ENCODE measurements around the gene DNPEP. TPM values are rescaled to one million over a fixed set of nuclear protein-coding genes. Genes with fewer than 3 reads are reported as not detected.

The DNPEP gene
- total RNA-seq, 5 donors from 2014 or later (not counting 1 experiment from before 2014, with no cell fraction given), result 73.5 to 88.8 (median 85.4) TPM

- H3K9me3 ChIP-seq, result no peaks in the 10 kb centered on the region
- no peak overlapping the region for H3K4me3 ChIP-seq (ENCODE audit: control insufficient read depth in 1 of 2, extremely low read depth in 1 of 2, low read length in 1 of 2)
- whole genome bisulfite sequencing (ENCODE audit: insufficient coverage), result 90% methylated on average over 2 of the region's 7 CpGs
- ATAC-seq (replicated peaks in 1 of 4) (no peak), DNase-seq (no peak)
- ChIA-PET CTCF (no interaction called here), POLR2A (no interaction called here)
- H3K4me1 ChIP-seq (ENCODE audit: control insufficient read depth in 1 of 2, extremely low read depth in 1 of 2, insufficient read depth in 2 of 2, low read length in 2 of 2), result no peaks in the 10 kb centered on the region
- H3K36me3 Mint-ChIP-seq, result no peaks in the 10 kb centered on the region
- H3K36me3 ChIP-seq (ENCODE audit: control insufficient read depth in 2 of 2, extremely low read depth in 1 of 2, insufficient read depth in 1 of 2, low read length in 1 of 2), result no peaks in the 10 kb centered on the region
- no peaks in the 10 kb centered on the region for H3K9me3 Mint-ChIP-seq
- H3K27ac Mint-ChIP-seq, result no peak overlapping the region
- no peak overlapping the region for H3K27ac ChIP-seq (ENCODE audit: low read length)
- H3K4me3 Mint-ChIP-seq, result no peak overlapping the region
- peaks cover under 1 to 38% of the 10 kb centered on the region in 2 experiments for H3K27me3 ChIP-seq (replicated peaks in 1 of 2; ENCODE audit: control insufficient read depth in 2 of 2, extremely low read depth in 1 of 2, insufficient read depth in 2 of 2, low read length in 1 of 2)
- H3K4me1 Mint-ChIP-seq, result no peaks in the 10 kb centered on the region
- H3K27me3 Mint-ChIP-seq, result peaks cover 20 to 40% of the 10 kb centered on the region in 2 donors
These were observed 38.3 kb upstream of the DNPEP start for GRCh38 chr2:219426068-219426443.

GRCh38 chr2:219425238-219426067 lies 37.7 kb upstream of the DNPEP start:
- Histone ChIP-seq H3K27me3 (replicated peaks in 1 of 2; ENCODE audit: control insufficient read depth in 2 of 2, extremely low read depth in 1 of 2, insufficient read depth in 2 of 2, low read length in 1 of 2) (peaks cover 4 to 39% of the 10 kb centered on the region in 2 experiments), H3K9me3 (no peaks in the 10 kb centered on the region), H3K4me3 (ENCODE audit: control insufficient read depth in 1 of 2, extremely low read depth in 1 of 2, low read length in 1 of 2) (no peak overlapping the region), H3K4me1 (ENCODE audit: control insufficient read depth in 1 of 2, extremely low read depth in 1 of 2, insufficient read depth in 2 of 2, low read length in 2 of 2) (no peaks in the 10 kb centered on the region), H3K27ac (ENCODE audit: low read length) (no peak overlapping the region), H3K36me3 (ENCODE audit: control insufficient read depth in 2 of 2, extremely low read depth in 1 of 2, insufficient read depth in 1 of 2, low read length in 1 of 2) (no peaks in the 10 kb centered on the region)
- Mint-ChIP-seq H3K36me3 (no peaks in the 10 kb centered on the region), H3K4me1 (no peaks in the 10 kb centered on the region), H3K4me3 (no peak overlapping the region), H3K27ac (no peak overlapping the region), H3K27me3 (peaks cover 24 to 46% of the 10 kb centered on the region in 2 donors), H3K9me3 (no peaks in the 10 kb centered on the region)
- ATAC-seq (replicated peaks in 1 of 4) (no peak), DNase-seq (no peak)
- 70% methylated on average over 7 of the region's 8 CpGs for WGBS (ENCODE audit: insufficient coverage)
- CTCF ChIA-PET, result no interaction called here
- POLR2A ChIA-PET, result no interaction called here

GRCh38 chr2:219423652-219424377 lies 36.1 kb upstream of the DNPEP start:
- Mint-ChIP-seq H3K27me3 (peaks cover 35 to 55% of the 10 kb centered on the region in 2 donors), H3K4me3 (no peak overlapping the region), H3K9me3 (no peaks in the 10 kb centered on the region), H3K27ac (no peak overlapping the region), H3K4me1 (peaks cover 0 to 5% (median 4%) of the 10 kb centered on the region in 3 donors), H3K36me3 (no peaks in the 10 kb centered on the region)
- no peaks in the 10 kb centered on the region for H3K9me3 ChIP-seq
- CTCF ChIA-PET, result interaction anchor here in 1 of 2 donors (0.5 kb wide), 1 partner anchor 35 kb away, joined by 3 read pairs; no protein-coding TSS in a partner anchor
- peaks cover 0 to 2% of the 10 kb centered on the region in 2 experiments for H3K4me1 ChIP-seq (ENCODE audit: control insufficient read depth in 1 of 2, extremely low read depth in 1 of 2, insufficient read depth in 2 of 2, low read length in 2 of 2)
- no peak for ATAC-seq (replicated peaks in 1 of 4)
- POLR2A ChIA-PET, result interaction anchor here in 1 of 2 donors (0.5 kb wide), 1 partner anchor 408 kb away, joined by 6 read pairs; no protein-coding TSS in a partner anchor
- H3K27me3 ChIP-seq (replicated peaks in 1 of 2; ENCODE audit: control insufficient read depth in 2 of 2, extremely low read depth in 1 of 2, insufficient read depth in 2 of 2, low read length in 1 of 2), result peaks cover 6 to 56% of the 10 kb centered on the region in 2 experiments
- no peak overlapping the region for H3K27ac ChIP-seq (ENCODE audit: low read length)
- no peak overlapping the region for H3K4me3 ChIP-seq (ENCODE audit: control insufficient read depth in 1 of 2, extremely low read depth in 1 of 2, low read length in 1 of 2)
- 74% methylated on average over 5 of the region's 14 CpGs for WGBS (ENCODE audit: insufficient coverage)
- no peaks in the 10 kb centered on the region for H3K36me3 ChIP-seq (ENCODE audit: control insufficient read depth in 2 of 2, extremely low read depth in 1 of 2, insufficient read depth in 1 of 2, low read length in 1 of 2)
- DNase-seq, result no peak

- POLR2A ChIA-PET, result no interaction called here
- Mint-ChIP-seq H3K4me1 (peaks cover 0 to 5% (median 4%) of the 10 kb centered on the region in 3 donors), H3K9me3 (no peaks in the 10 kb centered on the region), H3K4me3 (no peak overlapping the region), H3K36me3 (no peaks in the 10 kb centered on the region), H3K27ac (no peak overlapping the region), H3K27me3 (peaks cover 35 to 56% of the 10 kb centered on the region in 2 donors)
- no peak for ATAC-seq (replicated peaks in 1 of 4)
- CTCF ChIA-PET, result no interaction called here
- H3K4me3 ChIP-seq (ENCODE audit: control insufficient read depth in 1 of 2, extremely low read depth in 1 of 2, low read length in 1 of 2), result no peak overlapping the region
- H3K36me3 ChIP-seq (ENCODE audit: control insufficient read depth in 2 of 2, extremely low read depth in 1 of 2, insufficient read depth in 1 of 2, low read length in 1 of 2), result no peaks in the 10 kb centered on the region
- DNase-seq, result no peak
- H3K27ac ChIP-seq (ENCODE audit: low read length), result no peak overlapping the region
- 89% methylated on average over 6 of the region's 8 CpGs for WGBS (ENCODE audit: insufficient coverage)
- H3K27me3 ChIP-seq (replicated peaks in 1 of 2; ENCODE audit: control insufficient read depth in 2 of 2, extremely low read depth in 1 of 2, insufficient read depth in 2 of 2, low read length in 1 of 2), result peaks cover 6 to 61% of the 10 kb centered on the region in 2 experiments
- H3K9me3 ChIP-seq, result no peaks in the 10 kb centered on the region
- H3K4me1 ChIP-seq (ENCODE audit: control insufficient read depth in 1 of 2, extremely low read depth in 1 of 2, insufficient read depth in 2 of 2, low read length in 2 of 2), result peaks cover 2 to 5% of the 10 kb centered on the region in 2 experiments
These were observed 35.3 kb upstream of the DNPEP start for GRCh38 chr2:219422952-219423534.

GRCh38 chr2:219421323-219421722 lies 33.6 kb upstream of the DNPEP start:
- ChIA-PET CTCF (no interaction called here), POLR2A (no interaction called here)
- no peak overlapping the region for H3K27ac ChIP-seq (ENCODE audit: low read length)
- Mint-ChIP-seq H3K4me3 (no peak overlapping the region), H3K36me3 (no peaks in the 10 kb centered on the region), H3K27me3 (peaks cover 38 to 56% of the 10 kb centered on the region in 2 donors), H3K4me1 (peaks cover 0 to 5% (median 4%) of the 10 kb centered on the region in 3 donors), H3K9me3 (no peaks in the 10 kb centered on the region), H3K27ac (no peak overlapping the region)
- H3K36me3 ChIP-seq (ENCODE audit: control insufficient read depth in 2 of 2, extremely low read depth in 1 of 2, insufficient read depth in 1 of 2, low read length in 1 of 2), result no peaks in the 10 kb centered on the region
- H3K9me3 ChIP-seq, result no peaks in the 10 kb centered on the region
- peaks cover 2 to 5% of the 10 kb centered on the region in 2 experiments for H3K4me1 ChIP-seq (ENCODE audit: control insufficient read depth in 1 of 2, extremely low read depth in 1 of 2, insufficient read depth in 2 of 2, low read length in 2 of 2)
- 91% methylated on average over 13 of the region's 17 CpGs for WGBS (ENCODE audit: insufficient coverage)
- ATAC-seq (replicated peaks in 1 of 4) (no peak), DNase-seq (no peak)
- peaks cover 11 to 69% of the 10 kb centered on the region in 2 experiments for H3K27me3 ChIP-seq (replicated peaks in 1 of 2; ENCODE audit: control insufficient read depth in 2 of 2, extremely low read depth in 1 of 2, insufficient read depth in 2 of 2, low read length in 1 of 2)
- no peak overlapping the region for H3K4me3 ChIP-seq (ENCODE audit: control insufficient read depth in 1 of 2, extremely low read depth in 1 of 2, low read length in 1 of 2)

- ChIA-PET POLR2A (no interaction called here), CTCF (no interaction called here)
- ATAC-seq (replicated peaks in 1 of 4), result no peak
- Mint-ChIP-seq H3K27ac (no peak overlapping the region), H3K9me3 (no peaks in the 10 kb centered on the region), H3K4me1 (peaks cover 0 to 5% (median 4%) of the 10 kb centered on the region in 3 donors), H3K36me3 (no peaks in the 10 kb centered on the region), H3K27me3 (peaks cover 34 to 53% of the 10 kb centered on the region in 2 donors), H3K4me3 (no peak overlapping the region)
- 86% methylated on average over 8 of the region's 8 CpGs for WGBS (ENCODE audit: insufficient coverage)
- peaks cover 2 to 5% of the 10 kb centered on the region in 2 experiments for H3K4me1 ChIP-seq (ENCODE audit: control insufficient read depth in 1 of 2, extremely low read depth in 1 of 2, insufficient read depth in 2 of 2, low read length in 2 of 2)
- no peaks in the 10 kb centered on the region for H3K36me3 ChIP-seq (ENCODE audit: control insufficient read depth in 2 of 2, extremely low read depth in 1 of 2, insufficient read depth in 1 of 2, low read length in 1 of 2)
- H3K27me3 ChIP-seq (replicated peaks in 1 of 2; ENCODE audit: control insufficient read depth in 2 of 2, extremely low read depth in 1 of 2, insufficient read depth in 2 of 2, low read length in 1 of 2), result peaks cover 11 to 63% of the 10 kb centered on the region in 2 experiments
- no peak overlapping the region for H3K27ac ChIP-seq (ENCODE audit: low read length)
- H3K9me3 ChIP-seq, result no peaks in the 10 kb centered on the region
- no peak for DNase-seq
- no peak overlapping the region for H3K4me3 ChIP-seq (ENCODE audit: control insufficient read depth in 1 of 2, extremely low read depth in 1 of 2, low read length in 1 of 2)
These were observed 33.0 kb upstream of the DNPEP start for GRCh38 chr2:219420687-219421086.
